GM18502 (cell line): Measurements from ENCODE around the gene OGG1.

Experiments used
- ATAC-seq: cut with Tn5 transposase; IDR thresholded peaks from one replicate; pipeline ENCODE4 v1.9.1; 2021; ENCODE audit warnings: mild to moderate bottlenecking; ENCODE audit not compliant: unreplicated experiment, poor library complexity

The OGG1 gene

GRCh38 chr3:9781978-9782603 lies 32.3 kb downstream of the OGG1 start:
- no peak for ATAC-seq

GRCh38 chr3:9782770-9783169 lies 33.0 kb downstream of the OGG1 start:
- ATAC-seq = no peak

GRCh38 chr3:9783954-9784353 lies 34.2 kb downstream of the OGG1 start:
- ATAC-seq = no peak

- no peak for ATAC-seq
Measured at GRCh38 chr3:9784965-9785364, 35.2 kb downstream of the OGG1 start.

- ATAC-seq = no peak
Measured at GRCh38 chr3:9785602-9786001, 35.9 kb downstream of the OGG1 start.

- no peak for ATAC-seq
Measured at GRCh38 chr3:9786209-9786739, 36.5 kb downstream of the OGG1 start.

GRCh38 chr3:9786825-9787669 lies 37.3 kb downstream of the OGG1 start:
- no peak for ATAC-seq

GRCh38 chr3:9787714-9788113 lies 38.0 kb downstream of the OGG1 start:
- ATAC-seq = no peak

- ATAC-seq = no peak
Measured at GRCh38 chr3:9791127-9791526, 41.4 kb downstream of the OGG1 start.

GRCh38 chr3:9791790-9792404 lies 42.1 kb downstream of the OGG1 start:
- no peak for ATAC-seq

- peak; percentile 83 for ATAC-seq
Measured at GRCh38 chr3:9792405-9793160, 42.8 kb downstream of the OGG1 start, which contains the start of the genes ARPC4 and TADA3. TSS of gene ARPC4 (plus strand) at chr3:9793082. CDS start at chr3:9793122, 40 bp downstream. TSS of gene TADA3 (minus strand) at chr3:9792473. CDS start at chr3:9791466, 1,007 bp downstream.

GRCh38 chr3:9793161-9793781 lies 43.5 kb downstream of the OGG1 start:
- ATAC-seq = no peak

- ATAC-seq = no peak
Measured at GRCh38 chr3:9794400-9794799, 44.6 kb downstream of the OGG1 start.

- ATAC-seq = no peak
Measured at GRCh38 chr3:9795207-9795606, 45.5 kb downstream of the OGG1 start.

GRCh38 chr3:9797196-9797945 lies 47.6 kb downstream of the OGG1 start:
- ATAC-seq = no peak

- no peak for ATAC-seq
Measured at GRCh38 chr3:9800529-9800928, 50.8 kb downstream of the OGG1 start.

GRCh38 chr3:9803494-9803893 lies 53.7 kb downstream of the OGG1 start:
- no peak for ATAC-seq

- no peak for ATAC-seq
Measured at GRCh38 chr3:9804996-9805395, 55.2 kb downstream of the OGG1 start.

GRCh38 chr3:9806137-9806536 lies 56.4 kb downstream of the OGG1 start:
- ATAC-seq = no peak
